Cerebellar nuclear complex (tissue), 1 donor: ENCODE data around the gene ESD.
"Not testable (repeated sequence)": the region's sequence is repeated elsewhere in the genome, so short reads cannot be mapped to it uniquely, and the experiment has no call there.

ENCODE experiments used
- DNase-seq, 2 experiments: peaks; one replicate each; lab custom pipeline; 2025; lab: John Stamatoyannopoulos, UW

Gene ESD

GRCh38 chr13:46795321-46795720 is 1.6 kb downstream of the ESD start:
- no peak for DNase-seq

- no peak for DNase-seq
Observed at GRCh38 chr13:46783504-46783903, 13.5 kb downstream of the ESD start.

GRCh38 chr13:46782691-46783090 is 14.3 kb downstream of the ESD start:
- no peak for DNase-seq

GRCh38 chr13:46782066-46782465 is 14.9 kb downstream of the ESD start:
- DNase-seq = no peak

- DNase-seq = no peak
Observed at GRCh38 chr13:46778890-46779289, 18.1 kb downstream of the ESD start.

GRCh38 chr13:46778095-46778494 is 18.9 kb downstream of the ESD start:
- DNase-seq = no peak

- no peak for DNase-seq
Observed at GRCh38 chr13:46775385-46776107, 21.4 kb downstream of the ESD start.

- no peak for DNase-seq
Observed at GRCh38 chr13:46773541-46773940, 23.4 kb downstream of the ESD start.

- no peak for DNase-seq
Observed at GRCh38 chr13:46771693-46772092, 25.3 kb downstream of the ESD start.

- DNase-seq = not testable (repeated sequence)
Observed at GRCh38 chr13:46769925-46770324, 27.0 kb downstream of the ESD start.

GRCh38 chr13:46761866-46762265 is 35.1 kb downstream of the ESD start:
- no peak for DNase-seq

- DNase-seq = no peak
Observed at GRCh38 chr13:46761174-46761573, 35.8 kb downstream of the ESD start.

GRCh38 chr13:46759846-46760245 is 37.1 kb downstream of the ESD start:
- DNase-seq = no peak

- no peak for DNase-seq
Observed at GRCh38 chr13:46757640-46758039, 39.3 kb downstream of the ESD start.

GRCh38 chr13:46756977-46757376 is 40.0 kb downstream of the ESD start:
- no peak for DNase-seq

GRCh38 chr13:46755508-46755907 is 41.5 kb downstream of the ESD start:
- DNase-seq = not testable (repeated sequence)

- no peak for DNase-seq
Observed at GRCh38 chr13:46754812-46755211, 42.1 kb downstream of the ESD start.

GRCh38 chr13:46753917-46754316 is 43.0 kb downstream of the ESD start:
- DNase-seq = no peak

- DNase-seq = no peak
Observed at GRCh38 chr13:46753137-46753536, 43.8 kb downstream of the ESD start.

- no peak for DNase-seq
Observed at GRCh38 chr13:46751811-46752635, 44.9 kb downstream of the ESD start.

- no peak for DNase-seq
Observed at GRCh38 chr13:46749951-46750350, 47.0 kb downstream of the ESD start.

- DNase-seq = no peak
Observed at GRCh38 chr13:46748300-46748699, 48.7 kb downstream of the ESD start.

- DNase-seq = no peak
Observed at GRCh38 chr13:46747031-46747820, 49.7 kb downstream of the ESD start.
